Dendritic cell treated with granulocyte-macrophage colony-stimulating factor and Interleukin-4, amounts not matched to agents 40 ng/mL and 50 ng/mL, for 4 days (primary cell): ENCODE data around the gene TTC38.

Source experiments
- H3K27ac Mint-ChIP-seq: one replicate; pipeline ENCODE4 v1.8.0; 2022; ENCODE audit warnings: mild to moderate bottlenecking, mixed read lengths
- H3K27me3 Mint-ChIP-seq: one replicate; pipeline ENCODE4 v1.8.0; 2022; ENCODE audit warnings: mild to moderate bottlenecking, mixed read lengths
- H3K36me3 Mint-ChIP-seq: one replicate; pipeline ENCODE4 v1.8.0; 2022; ENCODE audit warnings: low read depth, mixed read lengths
- H3K4me1 Mint-ChIP-seq: one replicate; pipeline ENCODE4 v1.8.0; 2022; ENCODE audit warnings: low read depth, mixed read lengths
- H3K4me3 Mint-ChIP-seq: one replicate; pipeline ENCODE4 v1.8.0; 2022; ENCODE audit warnings: mild to moderate bottlenecking, moderate library complexity, mixed read lengths
- H3K9me3 Mint-ChIP-seq: one replicate; pipeline ENCODE4 v1.8.0; 2022; ENCODE audit warnings: mixed read lengths
- intact Hi-C: fragments of 100-400 bp; cut with micrococcal nuclease; formaldehyde crosslinking; loops from one replicate; pipeline ENCODE4 v1.15.0; 2022

The TTC38 gene

DNA sequence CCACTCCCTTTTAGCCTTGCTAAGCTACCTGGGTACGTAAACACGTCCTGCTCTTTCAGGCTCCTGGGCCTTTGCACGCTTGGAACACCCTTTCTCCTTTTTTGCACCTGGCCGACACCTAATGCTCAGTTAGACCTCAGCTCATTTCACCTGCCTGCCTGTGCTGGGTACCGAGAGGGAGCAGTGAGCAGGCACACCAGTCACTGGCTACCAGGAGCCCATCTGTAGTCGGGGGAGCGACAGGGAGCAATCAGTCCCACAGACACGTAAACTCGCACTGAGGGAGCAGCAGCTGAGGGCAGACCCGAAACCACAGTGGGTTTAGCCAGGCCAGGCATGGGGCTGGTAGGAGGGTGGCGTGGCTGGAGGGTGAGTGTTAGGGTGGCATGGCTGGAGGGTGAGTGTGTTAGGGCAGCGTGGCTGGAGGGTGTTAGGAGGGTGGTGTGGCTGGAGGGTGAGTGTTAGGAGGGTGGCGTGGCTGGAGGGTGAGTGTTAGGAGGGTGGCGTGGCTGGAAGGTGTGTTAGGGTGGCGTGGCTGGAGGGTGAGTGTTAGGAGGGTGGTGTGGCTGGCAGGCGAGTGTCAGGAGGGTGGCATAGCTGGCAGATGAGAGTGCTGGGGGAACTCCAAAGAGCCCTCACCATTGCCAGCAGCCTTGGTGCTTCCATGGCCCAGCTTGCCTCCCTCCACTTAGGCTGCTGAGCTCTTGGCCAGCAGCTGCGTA, 22.5 kb downstream of the TTC38 start:
- Mint-ChIP-seq H3K4me3 (no peak overlapping the region), H3K27me3 (no peaks in the 10 kb centered on the region), H3K9me3 (no peaks in the 10 kb centered on the region), H3K27ac (peak overlapping the region; percentile 72), H3K36me3 (peaks cover 78% of the 10 kb centered on the region), H3K4me1 (peaks cover 45% of the 10 kb centered on the region)
- intact Hi-C loops, result loop anchor here (5.0 to 10.0 kb wide), 2 partner anchors 38 to 285 kb away; partner anchors contain the start of gene CDPF1

DNA sequence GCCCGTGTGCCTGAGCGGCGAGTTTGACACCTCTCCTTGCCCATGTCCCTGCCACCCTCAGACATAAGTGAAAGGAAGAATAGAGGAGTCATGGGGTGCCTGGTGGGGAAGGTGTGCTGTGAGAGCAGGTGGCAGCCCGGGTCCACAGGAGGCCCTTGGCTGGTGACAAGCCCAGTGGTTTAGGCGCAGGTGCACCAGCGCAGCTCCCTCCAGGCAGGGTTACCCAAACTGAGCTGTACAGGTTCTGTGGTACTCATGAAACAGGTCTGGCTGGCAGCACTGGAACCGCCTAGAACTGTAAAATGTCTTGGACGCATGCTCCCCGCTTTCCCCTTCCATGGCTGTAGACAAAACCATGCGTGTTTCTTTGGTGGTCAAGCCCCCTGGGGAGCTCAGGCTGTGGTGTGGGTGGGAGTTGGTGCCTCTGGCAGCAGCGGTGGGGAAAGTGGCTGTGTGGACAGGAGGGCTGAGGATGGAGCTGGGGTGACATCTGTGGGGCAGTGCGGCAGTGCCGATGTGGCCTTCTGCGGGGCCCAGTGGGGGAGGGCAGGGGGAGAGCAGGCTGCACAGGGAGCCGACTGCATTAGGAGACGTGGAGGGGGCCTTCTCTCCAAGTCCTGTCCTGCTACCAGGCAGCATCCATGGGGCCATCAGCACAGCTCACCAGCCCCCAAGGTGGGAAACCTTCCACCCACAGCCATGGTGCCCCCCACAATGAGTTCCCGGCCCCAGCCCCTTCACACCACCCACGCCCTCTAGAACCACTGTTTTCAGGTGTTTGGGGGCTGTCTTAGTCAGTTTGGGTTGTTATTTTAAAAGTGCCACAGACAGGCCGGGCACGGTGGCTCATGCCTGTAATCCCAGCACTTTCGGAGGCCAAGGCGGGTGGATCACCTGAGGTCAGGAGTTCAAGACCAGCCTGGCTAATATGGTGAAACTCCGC, 23.3 kb downstream of the TTC38 start:
- Mint-ChIP-seq H3K27me3 (no peaks in the 10 kb centered on the region), H3K4me1 (peaks cover 53% of the 10 kb centered on the region), H3K9me3 (no peaks in the 10 kb centered on the region), H3K4me3 (no peak overlapping the region), H3K36me3 (peaks cover 71% of the 10 kb centered on the region), H3K27ac (peak overlapping the region; percentile 72)
- intact Hi-C loops, result loop anchor here (5.0 to 10.0 kb wide), 2 partner anchors 39 to 286 kb away; partner anchors contain the start of gene CDPF1

DNA sequence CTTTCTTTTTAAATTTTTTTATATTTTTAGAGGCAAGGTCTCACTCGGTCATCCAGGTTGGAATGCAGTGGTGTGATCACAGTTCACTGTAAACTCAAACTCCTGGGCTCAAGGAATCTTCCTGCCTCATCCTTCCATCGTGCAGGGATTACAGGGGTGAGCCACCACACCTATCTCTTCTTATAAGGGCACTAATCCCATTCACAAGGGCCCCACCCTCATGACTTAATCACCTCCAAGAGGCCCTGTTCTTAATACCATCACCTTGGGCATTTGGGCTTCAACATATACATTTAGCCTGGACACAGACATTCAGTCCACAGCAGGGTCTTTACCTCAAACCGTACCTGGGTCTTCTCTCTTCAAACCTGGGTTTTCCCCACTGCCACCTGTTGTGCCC, 24.4 kb downstream of the TTC38 start:
- H3K4me3 Mint-ChIP-seq, result no peak overlapping the region

DNA sequence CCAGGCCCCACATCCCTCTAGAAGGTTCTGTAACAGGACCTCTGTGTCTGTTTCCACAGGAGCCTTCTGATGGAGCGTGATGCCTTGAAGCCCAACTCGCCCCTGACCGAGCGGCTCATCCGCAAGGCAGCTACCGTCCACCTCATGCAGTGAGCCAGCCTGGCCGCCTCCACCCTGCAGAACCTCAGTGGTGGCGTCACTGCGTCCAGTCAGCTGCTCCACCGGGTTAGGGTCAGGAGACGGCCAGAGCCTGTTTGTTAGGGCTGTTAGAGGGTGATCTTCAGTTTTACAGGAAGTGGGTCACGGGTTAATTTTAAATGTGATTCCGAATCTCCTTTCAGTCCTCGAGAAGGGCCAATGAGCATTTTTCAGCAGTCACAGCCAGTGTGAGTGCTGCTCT, 24.9 kb downstream of the TTC38 start:
- H3K9me3 Mint-ChIP-seq, result no peaks in the 10 kb centered on the region
- intact Hi-C loops, result loop anchor here (5.0 to 10.0 kb wide), 2 partner anchors 40 to 288 kb away; partner anchors contain the start of gene CDPF1
- no peaks in the 10 kb centered on the region for H3K27me3 Mint-ChIP-seq
- H3K36me3 Mint-ChIP-seq, result peaks cover 58% of the 10 kb centered on the region
- H3K4me3 Mint-ChIP-seq, result no peak overlapping the region
- peak overlapping the region; percentile 89 for H3K27ac Mint-ChIP-seq
- peaks cover 56% of the 10 kb centered on the region for H3K4me1 Mint-ChIP-seq

More for the DNA sequence above, 24.4 kb downstream of the TTC38 start:
- Mint-ChIP-seq H3K9me3 (no peaks in the 10 kb centered on the region), H3K36me3 (peaks cover 64% of the 10 kb centered on the region), H3K27me3 (no peaks in the 10 kb centered on the region), H3K27ac (peak overlapping the region; percentile 89), H3K4me1 (peaks cover 56% of the 10 kb centered on the region)
- intact Hi-C loops, result loop anchor here (5.0 to 10.0 kb wide), 2 partner anchors 40 to 287 kb away; partner anchors contain the start of gene CDPF1

DNA sequence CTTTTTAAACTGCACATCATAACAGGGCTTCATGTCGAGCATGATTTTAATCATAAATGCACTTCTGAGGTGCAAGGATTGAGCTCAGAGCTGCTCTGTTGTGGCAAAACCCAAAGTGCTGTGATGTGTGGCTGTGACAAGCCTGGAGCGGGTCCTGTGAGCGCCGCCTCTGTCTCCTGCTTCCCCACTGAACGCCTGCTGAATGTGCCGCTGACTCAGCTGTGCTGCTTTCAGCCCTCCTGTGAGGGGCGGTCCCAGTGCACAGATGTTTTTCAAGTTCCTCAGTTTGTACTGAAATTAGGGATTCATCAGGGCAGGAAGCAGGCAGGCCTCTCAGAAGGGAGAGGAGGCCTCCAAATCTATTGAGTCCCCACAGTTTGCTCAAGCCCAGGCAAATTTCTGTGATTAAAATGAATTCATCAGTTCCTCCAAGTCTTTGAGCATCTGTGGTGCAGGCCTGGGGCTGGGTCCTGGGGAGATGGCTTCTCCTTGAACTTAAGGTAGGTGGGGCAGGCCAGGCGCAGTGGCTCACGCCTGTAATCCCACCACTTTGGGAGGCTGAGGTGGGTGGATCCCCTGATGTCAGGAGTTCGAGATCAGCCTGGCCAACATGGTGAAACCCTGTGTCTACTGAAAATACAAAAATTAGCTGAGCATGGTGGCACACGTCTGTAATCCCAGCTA, 25.9 kb downstream of the TTC38 start:
- Mint-ChIP-seq H3K9me3 (no peaks in the 10 kb centered on the region), H3K27ac (peak overlapping the region; percentile 89), H3K36me3 (peaks cover 51% of the 10 kb centered on the region), H3K4me1 (peaks cover 48% of the 10 kb centered on the region), H3K4me3 (peak overlapping the region; percentile 34), H3K27me3 (no peaks in the 10 kb centered on the region)
- intact Hi-C loops, result loop anchor here (5.0 to 10.0 kb wide), 2 partner anchors 41 to 289 kb away; partner anchors contain the start of gene CDPF1

DNA sequence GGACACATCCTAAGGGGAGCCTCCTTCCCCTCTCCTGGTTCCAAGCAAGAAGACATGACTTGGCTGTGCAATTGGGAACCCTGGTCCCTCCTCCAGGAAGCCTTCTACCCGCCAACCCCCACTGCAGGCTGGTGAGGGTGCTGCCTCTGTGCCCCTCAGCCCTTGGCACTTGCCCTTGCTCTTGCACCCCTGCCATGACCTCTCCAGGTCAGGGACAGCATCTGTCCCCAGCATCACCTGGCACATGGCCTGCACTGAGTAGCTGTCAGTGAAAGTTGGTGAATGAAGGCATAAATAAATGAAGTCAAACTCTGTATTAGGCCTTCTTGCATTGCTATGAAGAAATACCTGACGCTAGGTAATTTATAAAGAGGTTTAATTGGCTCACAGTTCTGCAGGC, 27.0 kb downstream of the TTC38 start:
- H3K27ac Mint-ChIP-seq, result no peak overlapping the region
- no peak overlapping the region for H3K4me3 Mint-ChIP-seq
- H3K27me3 Mint-ChIP-seq, result no peaks in the 10 kb centered on the region
- peaks cover 48% of the 10 kb centered on the region for H3K4me1 Mint-ChIP-seq
- intact Hi-C loops, result loop anchor here (5.0 to 10.0 kb wide), 2 partner anchors 42 to 290 kb away; partner anchors contain the start of gene CDPF1
- H3K9me3 Mint-ChIP-seq, result no peaks in the 10 kb centered on the region
- H3K36me3 Mint-ChIP-seq, result peaks cover 40% of the 10 kb centered on the region

DNA sequence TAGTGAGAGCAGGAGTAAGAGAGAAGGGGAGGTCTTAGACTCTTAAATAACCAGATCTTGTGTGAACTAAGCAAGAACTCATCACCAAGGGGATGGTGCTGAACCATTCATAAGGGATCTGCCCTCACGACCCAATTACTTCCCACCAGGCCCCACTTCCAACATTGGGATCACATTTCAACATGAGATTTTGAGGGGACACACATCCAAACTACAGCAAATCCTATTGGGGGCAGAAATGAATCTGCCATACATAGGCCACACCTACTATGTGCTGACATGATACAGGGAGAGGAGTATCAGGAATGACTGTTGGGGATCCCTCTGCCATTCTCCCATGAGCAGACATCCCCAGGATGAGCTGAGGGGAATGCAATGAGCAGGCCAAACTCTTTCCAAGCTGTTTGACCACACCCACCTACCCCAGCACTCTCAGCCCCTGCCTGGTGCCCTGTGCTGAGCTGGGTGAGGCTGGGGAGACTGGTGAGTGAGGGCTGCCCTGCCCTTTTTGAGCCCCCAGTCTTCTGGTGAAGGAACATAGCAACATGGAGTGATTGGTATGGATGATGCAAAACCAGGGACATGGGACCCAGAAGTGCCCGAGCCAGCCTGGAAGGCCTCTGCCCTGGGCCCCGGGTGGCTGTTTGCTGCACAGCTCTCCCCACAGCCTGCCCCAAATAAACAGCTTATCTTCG, 27.6 kb downstream of the TTC38 start:
- H3K4me3 Mint-ChIP-seq, result peak overlapping the region; percentile 87
- H3K36me3 Mint-ChIP-seq, result peaks cover 34% of the 10 kb centered on the region
- H3K4me1 Mint-ChIP-seq, result peaks cover 48% of the 10 kb centered on the region
- H3K27ac Mint-ChIP-seq, result peak overlapping the region; percentile 97
- H3K27me3 Mint-ChIP-seq, result no peaks in the 10 kb centered on the region
- no peaks in the 10 kb centered on the region for H3K9me3 Mint-ChIP-seq
- intact Hi-C loops, result loop anchor here (10.0 kb wide), 1 partner anchor 291 kb away; no protein-coding TSS in a partner anchor

DNA sequence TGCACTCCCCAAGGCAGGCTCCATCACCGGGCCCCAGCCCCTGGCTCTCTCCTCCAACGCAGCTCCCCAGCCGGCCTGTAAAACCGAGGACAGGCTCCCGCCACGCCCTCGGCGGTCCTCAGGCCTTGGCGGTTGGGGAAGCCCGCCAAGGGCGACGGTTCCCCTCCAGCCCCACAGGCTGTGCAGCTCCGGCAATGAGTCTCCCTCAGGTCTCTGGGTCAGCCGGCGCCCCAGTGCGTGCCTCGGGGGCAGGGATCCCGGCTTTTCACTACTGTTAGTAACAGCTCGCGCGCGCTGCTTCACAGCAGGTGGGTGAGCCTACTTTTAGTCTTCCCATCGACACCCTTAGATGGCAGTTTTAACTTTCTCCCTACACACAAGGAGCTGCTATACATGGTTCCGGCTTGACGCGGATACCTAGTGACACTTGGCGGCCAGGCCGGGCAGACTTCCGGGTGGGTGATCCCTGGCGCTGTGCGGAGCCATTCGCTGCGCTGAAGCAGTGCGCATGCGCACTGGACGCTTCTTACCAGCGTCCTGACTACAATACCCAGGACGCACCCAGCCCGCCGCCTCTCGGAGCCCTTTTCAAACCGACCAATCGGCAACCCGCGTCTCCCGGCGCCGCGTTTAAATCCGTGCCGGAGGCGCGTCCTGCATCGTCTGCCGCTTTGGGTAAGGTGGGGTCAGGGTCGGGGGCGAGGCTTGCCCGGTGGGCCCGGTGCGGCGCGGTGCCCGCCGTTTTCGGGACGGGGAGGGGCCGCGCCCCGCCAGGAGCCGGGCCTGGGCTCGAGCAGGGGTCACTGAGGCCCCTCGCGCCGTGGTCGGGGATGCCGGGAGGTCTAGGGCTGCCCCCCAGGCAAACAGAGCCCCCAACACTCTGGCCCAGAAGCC, 28.7 kb downstream of the TTC38 start, which contains the start of gene GTSE1:
TSS of gene GTSE1 (plus strand) at position 614 of the 894 bp plus-strand sequence. CDS start 531 bp downstream, outside the sequence.
- peak within 1 kb of the TSS; percentile 97 for H3K27ac Mint-ChIP-seq
- intact Hi-C loops, result loop anchor here (1.0 to 10.0 kb wide), 2 partner anchors 39 to 292 kb away; partner anchors contain the start of gene TRMU
- H3K36me3 Mint-ChIP-seq, result peaks cover 23% of the 10 kb centered on the region
- peaks cover 48% of the 10 kb centered on the region for H3K4me1 Mint-ChIP-seq
- H3K4me3 Mint-ChIP-seq, result peak within 1 kb of the TSS; percentile 87
- no peaks in the 10 kb centered on the region for H3K27me3 Mint-ChIP-seq
- H3K9me3 Mint-ChIP-seq, result no peaks in the 10 kb centered on the region

DNA sequence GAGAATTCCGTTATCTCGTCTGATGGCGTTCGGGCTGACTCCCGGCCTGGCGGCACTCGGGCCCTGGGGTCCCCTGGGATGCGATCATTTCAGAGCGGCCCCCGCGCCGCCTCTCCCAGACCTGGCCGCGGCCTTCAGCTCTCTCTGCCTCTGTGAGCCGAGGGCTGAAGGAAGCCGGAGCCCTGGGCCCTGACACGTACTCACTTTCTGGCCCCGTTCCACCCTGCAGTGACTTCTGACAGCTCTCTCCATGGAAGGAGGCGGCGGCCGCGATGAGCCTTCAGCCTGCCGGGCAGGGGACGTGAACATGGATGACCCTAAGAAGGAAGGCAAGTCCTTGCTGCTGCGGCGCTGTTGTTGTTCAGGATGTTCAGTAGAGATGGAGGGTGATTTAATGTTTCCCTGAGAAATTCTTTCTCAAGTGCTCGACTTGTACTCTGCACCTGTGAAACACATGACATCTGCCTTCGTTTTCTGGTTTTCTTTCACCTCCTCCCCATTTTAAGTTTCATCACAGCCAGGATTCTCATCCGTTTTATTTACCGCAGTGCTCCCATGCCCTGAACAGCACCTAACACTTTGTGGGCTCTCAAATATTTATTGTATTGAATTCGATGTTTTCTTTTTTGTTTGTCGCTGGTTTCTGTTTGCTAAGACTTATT, 29.5 kb downstream of the TTC38 start:
- Mint-ChIP-seq H3K4me3 (peak overlapping the region; percentile 87), H3K27ac (no peak overlapping the region), H3K9me3 (no peaks in the 10 kb centered on the region), H3K4me1 (peaks cover 46% of the 10 kb centered on the region), H3K27me3 (no peaks in the 10 kb centered on the region), H3K36me3 (peaks cover 16% of the 10 kb centered on the region)
- intact Hi-C loops, result loop anchor here (10.0 kb wide), 1 partner anchor 292 kb away; no protein-coding TSS in a partner anchor

DNA sequence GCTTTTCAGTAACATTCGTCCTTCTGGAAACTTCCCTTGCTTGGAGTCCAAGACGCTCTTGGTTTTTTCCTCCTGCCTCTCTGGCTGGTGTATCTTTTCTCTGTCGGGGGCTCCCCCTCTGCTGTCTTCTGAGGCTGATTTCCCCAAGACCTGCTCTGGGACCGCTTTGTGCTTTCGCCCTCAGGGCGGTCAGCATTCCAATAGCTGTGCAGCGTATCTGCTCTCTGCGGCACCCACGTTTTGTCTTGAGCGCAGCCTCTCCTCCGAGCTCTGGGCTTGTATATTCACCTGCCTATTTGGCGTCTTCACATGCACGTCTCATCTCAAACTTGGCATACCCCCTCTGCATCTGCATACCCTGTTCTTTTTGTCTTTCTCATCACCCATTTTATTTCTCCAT, 31.3 kb downstream of the TTC38 start:
- no peak overlapping the region for H3K27ac Mint-ChIP-seq
- H3K4me3 Mint-ChIP-seq, result no peak overlapping the region
- H3K4me1 Mint-ChIP-seq, result peaks cover 28% of the 10 kb centered on the region

DNA sequence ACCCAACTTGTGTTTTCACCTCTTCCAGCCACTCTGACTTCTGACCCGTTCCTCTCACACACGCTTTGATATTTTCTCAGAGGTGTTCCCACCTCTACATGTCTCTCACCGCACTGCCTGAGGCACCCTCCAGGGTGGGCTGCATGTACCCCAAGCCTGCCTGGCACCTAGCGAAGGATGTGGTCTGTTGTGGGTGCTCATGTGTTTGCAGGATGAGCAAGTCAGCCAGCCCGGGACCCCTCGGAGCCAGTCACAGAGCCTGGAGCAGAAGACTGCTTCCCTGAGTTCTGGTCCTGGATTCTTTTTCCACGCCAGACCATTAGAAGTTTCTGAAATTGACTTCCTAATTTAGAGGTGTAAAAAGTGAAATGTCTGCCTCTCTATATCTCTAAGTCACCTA, 32.7 kb downstream of the TTC38 start:
- H3K4me3 Mint-ChIP-seq, result no peak overlapping the region
- H3K27ac Mint-ChIP-seq, result no peak overlapping the region
- H3K36me3 Mint-ChIP-seq, result peaks cover 4% of the 10 kb centered on the region
- no peaks in the 10 kb centered on the region for H3K9me3 Mint-ChIP-seq
- no peaks in the 10 kb centered on the region for H3K27me3 Mint-ChIP-seq
- peaks cover 19% of the 10 kb centered on the region for H3K4me1 Mint-ChIP-seq
- intact Hi-C loops, result no loop called here

More for the DNA sequence above, 31.3 kb downstream of the TTC38 start:
- Mint-ChIP-seq H3K9me3 (no peaks in the 10 kb centered on the region), H3K27me3 (no peaks in the 10 kb centered on the region), H3K36me3 (peaks cover 4% of the 10 kb centered on the region)
- intact Hi-C loops, result loop anchor here (10.0 kb wide), 1 partner anchor 294 kb away; no protein-coding TSS in a partner anchor
